ENCODE measurements around the gene CCT8. TPM values are rescaled to one million over a fixed set of nuclear protein-coding genes. Genes with fewer than 3 reads are reported as not detected.
A peak's percentile ranks its signal among the peaks of the same experiment; 100 is the strongest.

The CCT8 gene
- total and polyA plus RNA-seq, 2 of the 8 experiments (the other 6 are each of a cell fraction or from before 2014, with no cell fraction given): 151 to 319 TPM

GRCh38 chr21:29073222-29074006 lies at the start of gene CCT8 (continued):
- peak; percentile 5; the same call in 1 of the 2 replicates for TF ChIP-seq YY1 (IDR thresholded peaks at IDR 0.05; ENCODE audit: low read depth, low read length)
- TF ChIP-seq TAF7 (optimal IDR thresholded peaks at IDR 0.05; ENCODE audit: borderline replicate concordance, low read depth, low read length): peak; percentile 74
- TF ChIP-seq SIX5 (IDR thresholded peaks at IDR 0.05; ENCODE audit: low read depth, low read length): no peak
- TF ChIP-seq MAFK (IDR thresholded peaks at IDR 0.05; ENCODE audit: low read depth, low read length): no peak
- no peak; the same call in 1 of the 2 replicates for TF ChIP-seq BACH1 (IDR thresholded peaks at IDR 0.05; ENCODE audit: low read length)
- TF ChIP-seq KDM4A (IDR thresholded peaks at IDR 0.05; ENCODE audit: low read depth, low read length, severe bottlenecking): peak; percentile 63
- TF ChIP-seq, protein P1, sequence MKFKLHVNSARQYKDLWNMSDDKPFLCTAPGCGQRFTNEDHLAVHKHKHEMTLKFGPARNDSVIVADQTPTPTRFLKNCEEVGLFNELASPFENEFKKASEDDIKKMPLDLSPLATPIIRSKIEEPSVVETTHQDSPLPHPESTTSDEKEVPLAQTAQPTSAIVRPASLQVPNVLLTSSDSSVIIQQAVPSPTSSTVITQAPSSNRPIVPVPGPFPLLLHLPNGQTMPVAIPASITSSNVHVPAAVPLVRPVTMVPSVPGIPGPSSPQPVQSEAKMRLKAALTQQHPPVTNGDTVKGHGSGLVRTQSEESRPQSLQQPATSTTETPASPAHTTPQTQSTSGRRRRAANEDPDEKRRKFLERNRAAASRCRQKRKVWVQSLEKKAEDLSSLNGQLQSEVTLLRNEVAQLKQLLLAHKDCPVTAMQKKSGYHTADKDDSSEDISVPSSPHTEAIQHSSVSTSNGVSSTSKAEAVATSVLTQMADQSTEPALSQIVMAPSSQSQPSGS (IDR thresholded peaks at IDR 0.05; ENCODE audit: low read length): no peak
- TF ChIP-seq POU5F1 (IDR thresholded peaks at IDR 0.05; ENCODE audit: low read depth, low read length): no peak
- TF ChIP-seq JUN (IDR thresholded peaks at IDR 0.05; ENCODE audit: low read depth, low read length): no peak
- no peak for TF ChIP-seq SP2 (IDR thresholded peaks at IDR 0.05; ENCODE audit: low read length)
- TF ChIP-seq CREB1 (IDR thresholded peaks at IDR 0.05): peak; percentile 9; the same call in 1 of the 2 replicates
- peak; percentile 17 for TF ChIP-seq SAP30 (IDR thresholded peaks at IDR 0.05; ENCODE audit: insufficient read depth, insufficient replicate concordance, low read length)
- no peak for TF ChIP-seq USF2 (IDR thresholded peaks at IDR 0.05; ENCODE audit: low read length)
- TF ChIP-seq, protein P2, sequence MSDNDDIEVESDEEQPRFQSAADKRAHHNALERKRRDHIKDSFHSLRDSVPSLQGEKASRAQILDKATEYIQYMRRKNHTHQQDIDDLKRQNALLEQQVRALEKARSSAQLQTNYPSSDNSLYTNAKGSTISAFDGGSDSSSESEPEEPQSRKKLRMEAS (IDR thresholded peaks at IDR 0.05): peak; percentile 69
- TF ChIP-seq TEAD4 (IDR thresholded peaks at IDR 0.05; ENCODE audit: low read depth, low read length): no peak
- TF ChIP-seq KDM5A (IDR thresholded peaks at IDR 0.05; ENCODE audit: low read length): peak; percentile 54; the same call in 1 of the 2 replicates
- no peak for TF ChIP-seq RXRA (IDR thresholded peaks at IDR 0.05; ENCODE audit: insufficient read depth, low read depth, low read length)
- TF ChIP-seq SUZ12 (IDR thresholded peaks at IDR 0.05; ENCODE audit: low read length): no peak
- no peak for TF ChIP-seq EGR1 (IDR thresholded peaks at IDR 0.05; ENCODE audit: borderline replicate concordance, low read depth, low read length)
- TF ChIP-seq CBX5 (IDR thresholded peaks at IDR 0.05; ENCODE audit: low read depth, low read length): no peak
- 0 out of 4 replicates have a peak, but pooled peaks of 1 of the 2 experiments have one; percentile 31 for TF ChIP-seq HDAC2 (IDR thresholded peaks at IDR 0.05; ENCODE audit: borderline replicate concordance in 1 of 2, low read depth in 2 of 2, low read length in 2 of 2)
- TF ChIP-seq POLR2A (IDR thresholded peaks at IDR 0.05; ENCODE audit: control extremely low read depth in 1 of 2, low read depth in 2 of 2, low read length in 2 of 2): peak; percentile 95 to 98
